SK-N-SH (cell line): ENCODE measurements around the gene PAPLN. TPM values are rescaled to one million over a fixed set of nuclear protein-coding genes. Genes with fewer than 3 reads are reported as not detected.

Experiments used
- CTCF ChIA-PET: fragments of 300-600, 350-600 bp; formaldehyde crosslinking; extraction: SDS; loops from one replicate; lab custom pipeline; 2021; lab: Yijun Ruan, JAX
- POLR2A ChIA-PET: fragments of 350-600 bp; sonication (Branson Sonifier 250); formaldehyde crosslinking; extraction: SDS; loops from one replicate; lab custom pipeline; 2020; ENCODE audit warnings: antibody characterized with exemption, inconsistent platforms; lab: Yijun Ruan, JAX
- DNase-seq: peaks from one replicate; pipeline ENCODE4 v3.0.0; 2012
- H2AFZ ChIP-seq: fragments of 200-600 bp; sonication (generic); 2 replicates; pipeline ENCODE4 v1.8.1; 2016; ENCODE audit warnings: antibody characterized with exemption, mild to moderate bottlenecking, low read depth
- H3F3A ChIP-seq: fragments of 200-600 bp; sonication (generic); replicated peaks from 2 replicates; pipeline ENCODE3; 2016; ENCODE audit warnings: antibody characterized with exemption, mild to moderate bottlenecking; ENCODE audit not compliant: insufficient read depth
- H3K27ac ChIP-seq, 2 experiments: fragments of 200-500 bp in 1 of 2; fragments of 200-600 bp in 1 of 2; sonication (Bioruptor generic) in 1 of 2; sonication (generic), shearing (Covaris generic) in 1 of 2; 2 replicates each; pipeline versions ENCODE4 v1.5.1 to v1.6.1; 2014 to 2016; ENCODE audit warnings: low read depth in 2 of 2, inconsistent platforms in 1 of 2, low read length in 1 of 2, mild to moderate bottlenecking in 1 of 2, mixed read lengths in 1 of 2
- H3K27me3 ChIP-seq: fragments of 200-600 bp; sonication (generic), shearing (Covaris generic); 2 replicates; pipeline ENCODE4 v1.6.1; 2016; ENCODE audit warnings: mixed run types; ENCODE audit not compliant: insufficient read depth
- H3K36me3 ChIP-seq, 2 experiments: fragments of 200-500 bp in 1 of 2; fragments of 200-600 bp in 1 of 2; sonication (Bioruptor generic) in 1 of 2; sonication (generic) in 1 of 2; replicated peaks in 1 of 2; 2 replicates each; pipeline versions ENCODE3 to v1.5.1; 2014 to 2016; ENCODE audit warnings: low read length in 1 of 2, mild to moderate bottlenecking in 1 of 2; ENCODE audit not compliant: insufficient read depth in 2 of 2, control insufficient read depth in 1 of 2
- H3K4me1 ChIP-seq, 2 experiments: fragments of 200-500 bp in 1 of 2; fragments of 200-600 bp in 1 of 2; sonication (Bioruptor generic) in 1 of 2; sonication (generic), shearing (Covaris generic) in 1 of 2; 2 replicates each; pipeline versions ENCODE4 v1.5.1 to v1.6.1; 2014 to 2016; ENCODE audit warnings: low read depth in 1 of 2, low read length in 1 of 2, mixed run types in 1 of 2; ENCODE audit not compliant: insufficient read depth in 2 of 2, control insufficient read depth in 1 of 2
- H3K4me2 ChIP-seq: fragments of 200-600 bp; sonication (generic), shearing (Covaris generic); 2 replicates; pipeline ENCODE4 v1.6.1; 2017; ENCODE audit warnings: mixed run types
- H3K4me3 ChIP-seq, 2 experiments: fragments of 200-500 bp in 1 of 2; fragments of 200-600 bp in 1 of 2; sonication (Bioruptor generic) in 1 of 2; sonication (generic), shearing (Covaris generic) in 1 of 2; 2 replicates each; pipeline versions ENCODE4 v1.5.1 to v1.8.1; 2014 to 2016; ENCODE audit warnings: low read depth in 2 of 2, inconsistent platforms in 1 of 2, low read length in 1 of 2, mild to moderate bottlenecking in 1 of 2, mixed read lengths in 1 of 2, moderate library complexity in 1 of 2
- H3K79me2 ChIP-seq: fragments of 200-600 bp; sonication (generic); 2 replicates; pipeline ENCODE4 v1.8.1; 2017; ENCODE audit warnings: mild to moderate bottlenecking; ENCODE audit not compliant: insufficient read depth
- H3K9ac ChIP-seq: fragments of 200-600 bp; sonication (generic); 2 replicates; pipeline ENCODE4 v1.6.1; 2017; ENCODE audit warnings: mixed run types
- H3K9me2 ChIP-seq: fragments of 200-600 bp; sonication (generic); 2 replicates; pipeline ENCODE4 v1.6.1; 2017; ENCODE audit warnings: mixed run types
- H3K9me3 ChIP-seq: fragments of 200-600 bp; sonication (generic); 2 replicates; pipeline ENCODE4 v1.6.1; 2017; ENCODE audit warnings: mixed run types, mild to moderate bottlenecking, moderate library complexity
- H4K20me1 ChIP-seq: fragments of 200-600 bp; sonication (generic); 2 replicates; pipeline ENCODE4 v1.6.1; 2017; ENCODE audit warnings: mild to moderate bottlenecking, mixed run types; ENCODE audit not compliant: insufficient read depth
- ELF1 ChIP-seq: IDR thresholded peaks from 2 replicates; pipeline ENCODE4 v1.4.0; 2012
- EP300 ChIP-seq, 2 experiments: IDR thresholded peaks; 2 replicates each; pipeline versions ENCODE4 v1.4.0 to v1.6.1; 2012; ENCODE audit warnings: borderline replicate concordance in 1 of 2, low read depth in 1 of 2, low read length in 1 of 2
- FOSL2 ChIP-seq: IDR thresholded peaks from 2 replicates; pipeline ENCODE4 v1.4.0; 2012; ENCODE audit warnings: low read depth, mild to moderate bottlenecking, moderate library complexity, borderline replicate concordance
- FOXM1 ChIP-seq: IDR thresholded peaks from 2 replicates; pipeline ENCODE4 v1.4.0; 2012; ENCODE audit warnings: low read depth, mild to moderate bottlenecking
- NFIC ChIP-seq: IDR thresholded peaks from 2 replicates; pipeline ENCODE4 v1.4.0; 2012; ENCODE audit warnings: borderline replicate concordance
- NRF1 ChIP-seq: IDR thresholded peaks from 2 replicates; pipeline ENCODE4 v1.6.1; 2012; ENCODE audit warnings: low read depth, mild to moderate bottlenecking, low read length
- POLR2AphosphoS5 ChIP-seq: IDR thresholded peaks from 2 replicates; pipeline ENCODE4 v1.6.1; 2012; ENCODE audit warnings: low read depth, low read length
- RAD21 ChIP-seq: IDR thresholded peaks from 2 replicates; pipeline ENCODE4 v1.6.1; 2012; ENCODE audit warnings: mild to moderate bottlenecking, low read length
- RFX5 ChIP-seq: IDR thresholded peaks from 2 replicates; pipeline ENCODE4 v1.6.1; 2012; ENCODE audit warnings: mild to moderate bottlenecking, improper control_type of control experiment, low read length
- RXRA ChIP-seq: IDR thresholded peaks from 2 replicates; pipeline ENCODE4 v1.4.0; 2012; ENCODE audit warnings: low read depth, mild to moderate bottlenecking, borderline replicate concordance
- SIN3A ChIP-seq: IDR thresholded peaks from 2 replicates; pipeline ENCODE4 v1.6.1; 2012; ENCODE audit warnings: low read depth, mild to moderate bottlenecking, low read length, moderate library complexity, borderline replicate concordance
- SMC3 ChIP-seq: IDR thresholded peaks from 2 replicates; pipeline ENCODE4 v1.6.1; 2012; ENCODE audit warnings: low read depth, low read length, improper control_type of control experiment
- TEAD4 ChIP-seq: IDR thresholded peaks from 2 replicates; pipeline ENCODE4 v1.4.0; 2012; ENCODE audit warnings: mild to moderate bottlenecking, borderline replicate concordance; ENCODE audit not compliant: insufficient read depth
- WGBS: methylation state at CpG from one replicate; pipeline ENCODE4 v1.1.6; 2017; ENCODE audit warnings: low lambda C conversion rate; 5-methylcytosine and 5-hydroxymethylcytosine counted together
- polyA plus RNA-seq, 3 experiments: library from polyadenylated mRNA; depleted of rRNA; stranded (reverse); fragments of >200 nt; gene quantifications; 2 replicates each; pipeline ENCODE4 v1.2.3, GENCODE V29; 2012
- TF ChIP-seq, protein P1 (sequence below): fragments of 200-600 bp; sonication (generic); IDR thresholded peaks from 2 replicates; pipeline ENCODE4 v1.6.1; 2017; ENCODE audit warnings: antibody characterized with exemption, mild to moderate bottlenecking, moderate library complexity
- TF ChIP-seq, protein P2 (sequence below): IDR thresholded peaks from 2 replicates; pipeline ENCODE4 v1.4.0; 2012; ENCODE audit warnings: low read depth, borderline replicate concordance
- TF ChIP-seq, protein P3 (sequence below): IDR thresholded peaks from 2 replicates; pipeline ENCODE4; 2012
- TF ChIP-seq, protein P4 (sequence below): IDR thresholded peaks from 2 replicates; pipeline ENCODE4 v1.6.1; 2012; ENCODE audit warnings: mild to moderate bottlenecking, low read depth, low read length, moderate library complexity

The PAPLN gene
- polyA plus RNA-seq, 1 of the 3 experiments (the other 2 are of a cell fraction): 0.13 TPM

DNA sequence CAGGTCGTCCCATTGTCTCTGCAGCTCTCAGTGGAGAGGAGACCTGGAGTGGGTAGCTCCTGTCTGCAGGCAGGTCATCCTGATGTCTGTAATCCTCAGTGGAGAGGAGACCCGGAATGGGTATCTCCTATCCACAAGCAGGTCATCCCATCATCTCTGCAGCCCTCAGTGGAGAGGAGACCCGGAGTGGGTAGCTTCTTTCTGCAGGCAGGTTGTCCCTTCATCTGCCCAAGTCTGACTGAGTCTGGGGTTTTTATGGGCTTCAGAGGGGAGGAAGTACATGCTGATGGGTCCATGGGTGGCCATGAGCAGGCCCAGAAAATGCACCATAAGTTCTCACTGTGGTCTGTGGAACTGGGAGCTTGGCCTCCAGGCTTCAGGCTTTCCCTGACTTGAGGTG, 28.9 kb upstream of the PAPLN start:
- ChIA-PET POLR2A (no interaction called here), CTCF (interaction anchor here (0.9 to 3.2 kb wide), 2 partner anchors 35 to 264 kb away, joined by 3 to 11 read pairs; no protein-coding TSS in a partner anchor)
- WGBS: 100% methylated on average over 3 of the region's 3 CpGs
- H3K27ac ChIP-seq: no peak overlapping the region
- H3K36me3 ChIP-seq: peaks cover 68 to 73% of the 10 kb centered on the region in 2 experiments
- H3K4me3 ChIP-seq: no peak overlapping the region
- H3K27me3 ChIP-seq: no peaks in the 10 kb centered on the region
- H3K9ac ChIP-seq: no peak overlapping the region
- H4K20me1 ChIP-seq: no peaks in the 10 kb centered on the region
- no peaks in the 10 kb centered on the region for H3K9me2 ChIP-seq
- TF ChIP-seq ELF1 (no peak), FOSL2 (no peak), POLR2AphosphoS5 (no peak), RAD21 (no peak), RXRA (no peak), TEAD4 (no peak), NRF1 (no peak), NFIC (no peak), SMC3 (no peak), SIN3A (no peak)
- TF ChIP-seq, protein P1, sequence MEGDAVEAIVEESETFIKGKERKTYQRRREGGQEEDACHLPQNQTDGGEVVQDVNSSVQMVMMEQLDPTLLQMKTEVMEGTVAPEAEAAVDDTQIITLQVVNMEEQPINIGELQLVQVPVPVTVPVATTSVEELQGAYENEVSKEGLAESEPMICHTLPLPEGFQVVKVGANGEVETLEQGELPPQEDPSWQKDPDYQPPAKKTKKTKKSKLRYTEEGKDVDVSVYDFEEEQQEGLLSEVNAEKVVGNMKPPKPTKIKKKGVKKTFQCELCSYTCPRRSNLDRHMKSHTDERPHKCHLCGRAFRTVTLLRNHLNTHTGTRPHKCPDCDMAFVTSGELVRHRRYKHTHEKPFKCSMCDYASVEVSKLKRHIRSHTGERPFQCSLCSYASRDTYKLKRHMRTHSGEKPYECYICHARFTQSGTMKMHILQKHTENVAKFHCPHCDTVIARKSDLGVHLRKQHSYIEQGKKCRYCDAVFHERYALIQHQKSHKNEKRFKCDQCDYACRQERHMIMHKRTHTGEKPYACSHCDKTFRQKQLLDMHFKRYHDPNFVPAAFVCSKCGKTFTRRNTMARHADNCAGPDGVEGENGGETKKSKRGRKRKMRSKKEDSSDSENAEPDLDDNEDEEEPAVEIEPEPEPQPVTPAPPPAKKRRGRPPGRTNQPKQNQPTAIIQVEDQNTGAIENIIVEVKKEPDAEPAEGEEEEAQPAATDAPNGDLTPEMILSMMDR: no peak
- TF ChIP-seq, protein P2, sequence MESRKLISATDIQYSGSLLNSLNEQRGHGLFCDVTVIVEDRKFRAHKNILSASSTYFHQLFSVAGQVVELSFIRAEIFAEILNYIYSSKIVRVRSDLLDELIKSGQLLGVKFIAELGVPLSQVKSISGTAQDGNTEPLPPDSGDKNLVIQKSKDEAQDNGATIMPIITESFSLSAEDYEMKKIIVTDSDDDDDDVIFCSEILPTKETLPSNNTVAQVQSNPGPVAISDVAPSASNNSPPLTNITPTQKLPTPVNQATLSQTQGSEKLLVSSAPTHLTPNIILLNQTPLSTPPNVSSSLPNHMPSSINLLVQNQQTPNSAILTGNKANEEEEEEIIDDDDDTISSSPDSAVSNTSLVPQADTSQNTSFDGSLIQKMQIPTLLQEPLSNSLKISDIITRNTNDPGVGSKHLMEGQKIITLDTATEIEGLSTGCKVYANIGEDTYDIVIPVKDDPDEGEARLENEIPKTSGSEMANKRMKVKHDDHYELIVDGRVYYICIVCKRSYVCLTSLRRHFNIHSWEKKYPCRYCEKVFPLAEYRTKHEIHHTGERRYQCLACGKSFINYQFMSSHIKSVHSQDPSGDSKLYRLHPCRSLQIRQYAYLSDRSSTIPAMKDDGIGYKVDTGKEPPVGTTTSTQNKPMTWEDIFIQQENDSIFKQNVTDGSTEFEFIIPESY: no peak
- H3K4me2 ChIP-seq: no peak overlapping the region
- no peaks in the 10 kb centered on the region for H3K79me2 ChIP-seq
- DNase-seq: no peak
- H2AFZ ChIP-seq: no peak overlapping the region
- 0 out of 4 replicates have a peak, but pooled peaks cover 0 to 8% of the 10 kb centered on the region in 2 experiments for H3K4me1 ChIP-seq
- H3K9me3 ChIP-seq: no peaks in the 10 kb centered on the region
- peaks cover 7% of the 10 kb centered on the region for H3F3A ChIP-seq

DNA sequence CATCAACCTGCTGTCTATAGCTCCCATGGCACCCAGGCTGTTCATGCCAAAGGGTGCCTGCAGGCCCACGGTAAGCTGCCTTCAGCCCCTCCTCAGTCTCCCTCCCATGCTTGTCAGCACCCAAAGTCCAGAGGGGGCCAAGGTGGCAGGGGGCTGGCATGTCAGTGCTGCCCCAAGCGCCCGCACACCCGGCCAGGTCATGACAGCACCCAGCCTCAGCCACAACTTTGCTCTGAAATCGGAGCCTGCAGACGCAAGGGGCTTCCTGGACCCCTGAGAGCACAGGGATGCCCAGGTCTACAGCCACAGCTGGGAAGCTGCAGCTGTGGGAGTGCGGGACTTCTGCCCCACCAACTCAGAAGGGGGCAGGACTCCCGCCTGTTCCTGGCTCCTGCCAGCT, 28.5 kb upstream of the PAPLN start:
- H3K4me2 ChIP-seq: no peak overlapping the region
- DNase-seq: no peak
- no peak overlapping the region for H2AFZ ChIP-seq
- 0 out of 4 replicates have a peak, but pooled peaks cover 0 to 8% of the 10 kb centered on the region in 2 experiments for H3K4me1 ChIP-seq
- 98% methylated on average over 7 of the region's 8 CpGs for WGBS
- H3K36me3 ChIP-seq: peaks cover 70 to 77% of the 10 kb centered on the region in 2 experiments
- no peaks in the 10 kb centered on the region for H3K9me3 ChIP-seq
- H3K79me2 ChIP-seq: no peaks in the 10 kb centered on the region
- no peaks in the 10 kb centered on the region for H4K20me1 ChIP-seq
- H3K9ac ChIP-seq: no peak overlapping the region
- H3K9me2 ChIP-seq: no peaks in the 10 kb centered on the region
- no peaks in the 10 kb centered on the region for H3K27me3 ChIP-seq
- ChIA-PET CTCF (interaction anchor here (0.9 to 3.2 kb wide), 2 partner anchors 36 to 263 kb away, joined by 3 to 11 read pairs; no protein-coding TSS in a partner anchor), POLR2A (no interaction called here)
- no peak overlapping the region for H3K4me3 ChIP-seq
- H3F3A ChIP-seq: peaks cover 7% of the 10 kb centered on the region
- H3K27ac ChIP-seq: no peak overlapping the region
- TF ChIP-seq FOXM1 (no peak), RXRA (no peak), NRF1 (no peak), RFX5 (no peak), ELF1 (no peak), EP300 (IDR thresholded peaks at IDR 0.05; ENCODE audit: borderline replicate concordance in 1 of 2, low read depth in 1 of 2, low read length in 1 of 2) (no peak)
- TF ChIP-seq, protein P3, sequence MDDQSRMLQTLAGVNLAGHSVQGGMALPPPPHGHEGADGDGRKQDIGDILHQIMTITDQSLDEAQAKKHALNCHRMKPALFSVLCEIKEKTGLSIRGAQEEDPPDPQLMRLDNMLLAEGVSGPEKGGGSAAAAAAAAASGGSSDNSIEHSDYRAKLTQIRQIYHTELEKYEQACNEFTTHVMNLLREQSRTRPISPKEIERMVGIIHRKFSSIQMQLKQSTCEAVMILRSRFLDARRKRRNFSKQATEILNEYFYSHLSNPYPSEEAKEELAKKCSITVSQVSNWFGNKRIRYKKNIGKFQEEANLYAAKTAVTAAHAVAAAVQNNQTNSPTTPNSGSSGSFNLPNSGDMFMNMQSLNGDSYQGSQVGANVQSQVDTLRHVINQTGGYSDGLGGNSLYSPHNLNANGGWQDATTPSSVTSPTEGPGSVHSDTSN: no peak
- TF ChIP-seq, protein P2: no peak
- TF ChIP-seq, protein P4, sequence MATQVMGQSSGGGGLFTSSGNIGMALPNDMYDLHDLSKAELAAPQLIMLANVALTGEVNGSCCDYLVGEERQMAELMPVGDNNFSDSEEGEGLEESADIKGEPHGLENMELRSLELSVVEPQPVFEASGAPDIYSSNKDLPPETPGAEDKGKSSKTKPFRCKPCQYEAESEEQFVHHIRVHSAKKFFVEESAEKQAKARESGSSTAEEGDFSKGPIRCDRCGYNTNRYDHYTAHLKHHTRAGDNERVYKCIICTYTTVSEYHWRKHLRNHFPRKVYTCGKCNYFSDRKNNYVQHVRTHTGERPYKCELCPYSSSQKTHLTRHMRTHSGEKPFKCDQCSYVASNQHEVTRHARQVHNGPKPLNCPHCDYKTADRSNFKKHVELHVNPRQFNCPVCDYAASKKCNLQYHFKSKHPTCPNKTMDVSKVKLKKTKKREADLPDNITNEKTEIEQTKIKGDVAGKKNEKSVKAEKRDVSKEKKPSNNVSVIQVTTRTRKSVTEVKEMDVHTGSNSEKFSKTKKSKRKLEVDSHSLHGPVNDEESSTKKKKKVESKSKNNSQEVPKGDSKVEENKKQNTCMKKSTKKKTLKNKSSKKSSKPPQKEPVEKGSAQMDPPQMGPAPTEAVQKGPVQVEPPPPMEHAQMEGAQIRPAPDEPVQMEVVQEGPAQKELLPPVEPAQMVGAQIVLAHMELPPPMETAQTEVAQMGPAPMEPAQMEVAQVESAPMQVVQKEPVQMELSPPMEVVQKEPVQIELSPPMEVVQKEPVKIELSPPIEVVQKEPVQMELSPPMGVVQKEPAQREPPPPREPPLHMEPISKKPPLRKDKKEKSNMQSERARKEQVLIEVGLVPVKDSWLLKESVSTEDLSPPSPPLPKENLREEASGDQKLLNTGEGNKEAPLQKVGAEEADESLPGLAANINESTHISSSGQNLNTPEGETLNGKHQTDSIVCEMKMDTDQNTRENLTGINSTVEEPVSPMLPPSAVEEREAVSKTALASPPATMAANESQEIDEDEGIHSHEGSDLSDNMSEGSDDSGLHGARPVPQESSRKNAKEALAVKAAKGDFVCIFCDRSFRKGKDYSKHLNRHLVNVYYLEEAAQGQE: no peak
